Measurements from ENCODE around the gene GFOD1.
"Not testable (repeated sequence)": the region's sequence is repeated elsewhere in the genome, so short reads cannot be mapped to it uniquely, and the experiment has no call there.

GFOD1 gene

DNA sequence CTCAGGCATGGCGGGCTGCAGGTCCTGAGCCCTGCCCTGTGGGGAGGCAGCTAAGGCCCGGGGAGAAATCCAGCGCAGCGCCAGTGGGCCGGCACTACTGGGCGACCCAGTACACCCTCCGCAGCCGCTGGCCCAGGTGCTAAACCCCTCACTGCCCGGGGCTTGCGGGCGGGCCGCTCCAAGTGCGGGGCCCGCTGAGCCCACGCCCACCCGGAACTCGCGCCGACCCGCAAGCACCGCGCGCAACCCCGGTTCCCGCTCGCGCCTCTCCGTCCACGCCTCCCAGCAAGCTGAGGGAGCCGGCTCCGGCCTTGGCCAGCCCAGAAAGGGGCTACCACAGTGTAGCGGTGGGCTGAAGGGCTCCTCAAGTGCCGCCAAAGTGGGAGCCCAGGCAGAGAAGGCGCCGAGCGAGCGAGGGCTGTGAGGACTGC is 23.8 kb upstream of the GFOD1 start:
- not testable (repeated sequence) for FAIRE-seq

DNA sequence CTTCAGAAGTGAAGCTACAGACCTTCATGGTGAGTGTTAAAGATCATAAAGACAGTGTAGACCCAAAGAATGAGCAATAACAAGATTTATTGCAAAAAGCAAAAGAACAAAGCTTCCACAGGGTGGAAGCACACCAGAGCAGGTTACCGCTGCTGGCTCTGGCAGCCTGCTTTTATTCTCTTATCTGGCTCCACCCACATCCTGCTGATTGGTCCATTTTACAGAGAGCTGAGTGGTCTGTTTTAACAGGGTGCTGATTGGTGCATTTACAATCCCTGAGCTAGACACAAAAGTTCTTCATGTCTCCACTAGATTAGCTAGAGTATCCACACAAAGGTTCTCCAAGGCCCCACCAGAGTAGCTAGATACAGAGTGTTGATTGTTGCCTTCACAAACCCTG is 23.0 kb upstream of the GFOD1 start:
- FAIRE-seq, result not testable (repeated sequence)

DNA sequence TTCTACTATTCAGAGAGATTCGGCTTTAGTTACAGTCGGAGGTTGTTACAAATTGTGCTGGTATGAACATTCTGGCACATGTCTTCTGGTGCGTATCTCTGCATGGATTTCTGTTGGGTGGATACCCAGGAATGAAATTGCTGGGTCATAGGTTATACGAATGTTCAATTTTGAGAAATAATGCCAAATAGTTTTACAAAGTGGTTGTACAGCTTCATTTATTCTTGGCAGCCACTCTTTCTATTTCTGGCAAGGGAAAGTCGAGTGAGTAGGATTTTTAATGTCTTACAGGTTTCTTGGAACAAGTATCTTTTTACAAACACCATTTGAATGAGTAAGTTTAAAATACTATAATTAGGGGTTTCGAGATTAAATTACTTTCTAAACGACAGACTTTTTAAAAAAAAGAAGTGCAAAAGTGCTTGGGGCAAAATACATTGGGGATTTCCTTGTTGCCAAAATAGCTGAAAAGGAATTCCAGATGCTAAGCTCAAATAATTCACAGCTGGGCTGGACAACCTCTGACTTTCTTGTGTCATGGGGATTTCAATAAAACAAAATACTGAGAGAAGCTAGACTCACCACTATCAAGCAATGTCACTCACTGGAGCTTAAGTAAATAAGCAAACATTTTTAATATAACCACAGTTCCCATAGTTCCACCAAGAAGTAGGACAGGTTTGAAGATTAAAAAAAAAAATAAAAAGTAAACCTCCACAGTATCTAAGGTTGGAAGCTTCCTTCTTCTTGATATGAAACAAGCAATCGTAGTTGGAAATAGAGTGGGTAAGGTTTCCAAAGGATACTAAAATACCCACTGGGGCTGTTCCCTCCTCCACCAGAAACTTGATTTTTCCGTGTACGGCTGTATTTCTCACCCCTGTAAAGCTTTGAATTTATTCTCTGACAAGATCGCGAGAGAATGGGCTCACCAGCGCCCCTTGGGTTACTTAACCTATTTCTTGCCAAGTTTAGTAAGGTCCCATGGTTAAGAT is 21.6 kb upstream of the GFOD1 start:
- no peak for FAIRE-seq

DNA sequence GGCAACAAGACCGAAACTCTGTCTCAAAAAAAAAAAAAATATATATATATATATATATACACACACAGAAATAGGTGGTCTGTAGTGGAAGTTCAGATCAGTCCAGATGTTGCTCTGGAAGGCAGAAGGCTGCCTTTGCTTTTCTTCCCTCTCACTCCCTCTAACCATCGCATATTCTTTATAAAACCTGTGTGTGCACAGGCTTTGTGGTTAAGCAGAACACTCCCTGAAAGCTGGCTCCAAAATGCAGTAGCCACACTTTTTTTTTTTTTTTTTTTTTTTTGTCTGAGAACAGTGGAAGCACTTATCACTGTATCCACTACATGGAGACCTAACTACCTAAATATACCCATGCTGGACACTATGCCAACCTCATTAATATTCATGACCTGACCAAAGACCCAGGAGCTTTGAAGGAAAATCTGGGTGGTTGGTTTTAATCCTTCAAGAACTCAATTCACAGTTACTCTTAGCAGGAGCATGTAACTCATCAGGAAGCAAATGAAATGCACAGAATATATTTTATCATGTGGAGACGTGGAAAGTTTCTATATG is 20.0 kb upstream of the GFOD1 start:
- no peak for FAIRE-seq

DNA sequence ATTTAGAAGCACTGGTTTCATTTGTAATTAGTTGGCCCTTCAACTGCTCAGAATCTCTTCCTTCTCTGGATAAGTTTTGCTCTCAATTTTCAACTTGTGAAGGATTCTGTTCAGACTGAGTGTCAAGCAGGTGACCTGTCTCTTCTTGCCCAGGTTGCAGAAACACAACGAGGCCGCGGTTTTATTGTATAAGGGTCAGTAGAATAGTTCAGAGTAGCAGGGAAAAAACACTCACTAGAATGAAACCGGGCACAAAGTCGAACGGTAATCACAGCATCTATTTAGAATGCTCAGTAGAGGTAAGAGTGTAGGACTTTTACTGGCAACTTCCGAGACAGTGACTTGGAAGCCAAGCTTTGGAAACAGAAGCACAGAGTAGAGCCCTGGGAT is 17.9 kb upstream of the GFOD1 start:
- FAIRE-seq, result no peak

DNA sequence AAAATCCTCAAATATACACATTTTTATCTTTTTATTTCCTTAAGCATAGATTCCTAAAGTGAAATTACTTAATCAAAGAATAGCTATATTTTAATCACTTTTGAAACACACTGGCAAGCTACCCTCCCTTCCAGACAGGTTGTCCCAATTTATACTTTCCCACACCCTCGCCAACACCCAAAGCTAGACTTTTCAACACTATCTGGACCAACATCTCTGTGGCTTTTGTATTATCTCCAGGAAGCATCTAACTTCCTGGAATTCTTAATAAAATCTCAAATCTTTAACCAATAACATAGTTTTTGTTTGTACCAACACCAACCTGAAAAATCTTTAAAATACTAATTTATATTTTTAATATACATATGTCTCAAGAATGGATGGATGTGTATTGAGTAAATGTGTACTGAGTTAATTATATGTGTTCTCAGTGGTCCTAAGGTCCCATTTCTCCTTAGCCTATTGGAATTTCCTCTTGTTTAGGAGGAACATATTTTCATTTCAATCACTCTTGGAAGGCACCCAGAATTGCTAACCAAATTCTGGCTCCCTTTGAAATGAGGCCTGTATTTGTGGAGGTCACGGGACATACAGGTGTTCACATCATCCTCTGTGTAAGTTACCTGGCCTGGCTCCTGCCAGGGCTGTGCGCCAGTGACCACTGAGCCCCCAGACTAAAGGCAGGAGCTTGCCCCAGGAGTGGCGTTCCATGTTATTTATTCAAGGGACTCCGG is 17.4 kb upstream of the GFOD1 start:
- FAIRE-seq, result no peak

DNA sequence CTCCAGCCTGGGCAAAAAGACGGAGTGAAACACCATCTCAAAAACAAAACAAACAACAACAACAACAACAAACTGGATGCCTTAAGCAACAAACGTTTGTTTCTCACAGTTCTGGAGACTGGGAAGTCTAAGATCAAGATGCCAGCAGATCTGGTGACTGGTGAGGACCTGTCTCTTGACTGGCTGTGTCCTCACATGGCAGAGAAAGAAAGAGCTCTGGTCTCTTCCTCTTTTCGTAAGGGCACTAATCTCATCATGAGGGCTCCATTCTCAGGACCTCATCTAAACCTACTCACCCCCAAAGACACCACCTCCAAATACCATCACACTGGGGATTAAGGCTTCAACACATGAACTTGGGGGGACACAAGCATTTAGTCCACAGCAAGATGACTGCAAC is 13.5 kb upstream of the GFOD1 start:
- FAIRE-seq, result no peak

DNA sequence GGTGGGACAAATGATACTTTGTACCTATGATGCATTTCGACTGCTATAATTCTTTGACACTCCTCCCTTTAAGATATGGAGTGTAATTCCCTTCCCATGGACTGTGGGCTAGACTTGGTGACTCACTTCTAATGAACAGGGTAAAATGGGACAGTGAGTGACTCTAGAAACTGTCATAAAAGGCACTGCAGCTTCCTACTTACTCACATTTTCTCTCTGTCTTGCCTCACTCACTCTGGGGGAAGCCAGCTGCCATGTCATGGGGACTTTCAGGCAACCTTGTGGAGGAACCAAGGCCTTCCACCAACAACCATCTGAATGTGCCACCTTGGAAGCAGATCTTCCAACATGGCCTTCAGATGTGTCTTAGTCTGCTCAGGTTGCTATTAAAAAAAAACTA is 12.9 kb upstream of the GFOD1 start:
- no peak for FAIRE-seq

DNA sequence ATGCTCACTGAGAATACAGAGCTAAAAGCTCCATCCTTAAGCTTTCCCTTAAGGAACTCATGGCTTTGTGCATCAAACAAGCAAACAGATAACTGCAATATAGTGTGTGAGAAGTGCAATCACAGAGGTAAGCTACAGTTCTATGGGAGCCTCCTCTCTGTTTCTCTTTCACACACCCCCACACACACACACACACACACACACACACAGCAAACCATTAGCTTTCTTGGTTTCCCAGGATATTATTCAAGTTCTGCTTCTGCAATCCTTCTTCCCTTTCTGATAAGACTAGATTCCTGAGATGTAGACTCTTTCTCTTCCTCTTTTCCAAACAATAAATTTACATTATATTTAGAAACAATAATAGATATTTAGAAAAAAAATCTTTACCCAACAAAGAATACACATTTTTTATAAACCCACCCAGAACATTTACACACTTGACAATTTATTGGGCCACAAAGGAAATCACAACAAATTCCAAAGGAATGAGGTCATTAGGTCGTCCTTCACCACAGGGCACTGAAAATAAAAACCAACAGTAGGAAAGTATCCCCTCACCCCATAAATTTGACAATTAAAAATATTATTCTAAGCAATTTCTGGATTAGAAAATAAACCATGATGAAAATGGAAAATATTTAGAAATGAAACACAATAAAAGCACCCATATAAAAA is 9.3 kb upstream of the GFOD1 start:
- no peak for FAIRE-seq

DNA sequence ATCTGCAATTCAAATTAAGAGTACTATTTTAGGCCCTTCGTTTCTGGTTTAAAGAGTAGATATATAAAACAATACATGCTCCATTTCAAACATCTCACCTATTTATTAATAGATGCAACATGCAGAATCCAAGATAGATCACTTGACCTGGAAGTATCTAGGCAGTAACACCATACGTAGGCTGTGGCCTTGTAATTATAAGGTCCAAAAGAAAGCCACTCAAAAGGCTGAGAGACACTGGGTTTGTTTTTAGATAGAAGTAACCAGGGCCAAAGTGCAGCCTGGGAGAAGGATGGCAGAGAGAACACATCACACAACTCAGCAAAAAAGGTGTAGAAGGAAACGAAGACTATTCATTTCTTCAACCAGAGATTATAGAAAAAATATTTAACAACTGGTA is 8.4 kb upstream of the GFOD1 start:
- FAIRE-seq, result no peak

DNA sequence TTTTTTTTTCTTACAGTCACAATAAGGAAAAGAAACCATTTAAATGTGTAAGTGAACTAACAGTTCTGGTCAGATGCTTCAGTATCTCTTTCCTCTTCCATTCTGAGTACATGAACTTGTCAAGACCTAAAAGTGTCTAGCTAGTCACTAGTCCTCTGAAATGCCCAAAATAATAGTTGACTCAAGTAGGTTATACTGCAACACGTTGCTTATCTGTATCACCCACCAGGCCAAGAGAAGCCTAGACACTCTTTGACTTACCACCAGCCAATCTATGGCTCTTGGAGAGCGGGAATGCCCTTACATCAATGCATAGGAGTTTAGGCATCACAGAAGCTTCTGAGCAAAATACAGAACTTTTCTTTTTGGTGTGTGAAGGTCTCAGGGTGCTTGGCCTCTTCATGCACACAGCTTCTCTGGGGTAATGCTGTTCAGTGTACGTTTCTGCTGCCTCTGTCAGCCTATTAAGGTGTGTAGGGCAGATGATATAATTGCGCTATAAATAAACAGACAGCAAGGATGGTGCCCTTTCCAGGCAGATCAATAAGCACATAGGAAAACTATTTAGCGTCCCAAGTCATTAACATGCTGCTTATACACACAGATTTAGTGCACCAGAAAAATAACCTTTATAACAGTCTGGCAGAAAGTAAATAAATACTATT is 7.8 kb upstream of the GFOD1 start:
- FAIRE-seq, result no peak

DNA sequence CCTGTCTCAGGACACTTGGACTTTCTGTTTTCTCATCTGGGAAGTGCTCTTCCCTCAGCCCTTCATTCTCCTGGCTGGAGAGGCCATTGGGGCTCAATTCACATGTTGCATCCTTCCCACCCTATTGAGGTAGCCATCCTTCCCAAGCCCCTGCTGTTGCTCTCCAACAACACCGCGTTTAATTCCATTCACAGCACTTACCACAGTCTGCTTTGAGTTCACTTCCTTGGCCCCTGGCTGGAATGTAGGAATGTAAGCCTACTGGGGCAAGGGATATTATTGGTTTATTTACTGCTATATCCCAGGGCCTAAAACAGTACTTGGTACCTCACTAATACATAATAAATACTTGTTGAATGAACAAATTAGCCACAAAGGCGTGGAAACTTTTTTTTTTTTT is 6.7 kb upstream of the GFOD1 start:
- FAIRE-seq, result no peak

DNA sequence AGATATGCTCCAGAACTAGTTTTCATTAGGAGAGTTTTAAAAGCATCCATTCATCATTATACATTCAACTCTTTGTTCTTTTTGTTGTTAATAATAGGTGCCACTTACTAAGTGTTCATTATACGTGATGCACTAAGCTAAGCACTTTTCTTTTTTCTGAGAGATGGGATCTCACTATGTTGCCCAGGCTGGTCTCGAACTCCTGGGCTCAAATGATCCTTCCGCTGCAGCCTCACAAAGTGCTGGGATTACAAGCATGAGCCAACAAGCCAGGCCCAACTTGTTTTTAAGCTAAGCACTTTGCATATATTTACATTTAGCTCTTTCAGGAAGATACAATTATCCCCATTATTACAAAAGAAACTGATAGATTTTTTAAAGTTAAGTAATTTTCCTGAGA is 5.7 kb upstream of the GFOD1 start:
- FAIRE-seq, result no peak

DNA sequence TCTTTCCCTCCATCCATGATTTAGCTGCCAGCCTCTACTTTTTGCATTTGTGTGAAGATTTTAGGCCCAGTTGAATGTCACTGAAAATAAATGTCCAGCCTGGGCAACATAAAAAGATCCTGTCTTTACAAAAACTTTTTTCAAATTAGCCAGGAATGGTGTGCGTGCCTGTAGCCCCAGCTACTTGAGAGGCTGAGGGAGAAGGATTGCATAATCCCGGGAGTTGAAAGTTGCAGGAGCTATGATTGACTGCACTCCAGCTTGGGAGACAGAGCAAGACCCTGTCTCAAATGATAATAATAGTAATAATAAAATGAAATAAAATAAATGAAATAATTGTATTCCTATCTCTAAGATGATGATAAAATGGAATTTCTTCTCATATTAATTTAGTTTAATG is 5.0 kb upstream of the GFOD1 start:
- FAIRE-seq, result no peak

DNA sequence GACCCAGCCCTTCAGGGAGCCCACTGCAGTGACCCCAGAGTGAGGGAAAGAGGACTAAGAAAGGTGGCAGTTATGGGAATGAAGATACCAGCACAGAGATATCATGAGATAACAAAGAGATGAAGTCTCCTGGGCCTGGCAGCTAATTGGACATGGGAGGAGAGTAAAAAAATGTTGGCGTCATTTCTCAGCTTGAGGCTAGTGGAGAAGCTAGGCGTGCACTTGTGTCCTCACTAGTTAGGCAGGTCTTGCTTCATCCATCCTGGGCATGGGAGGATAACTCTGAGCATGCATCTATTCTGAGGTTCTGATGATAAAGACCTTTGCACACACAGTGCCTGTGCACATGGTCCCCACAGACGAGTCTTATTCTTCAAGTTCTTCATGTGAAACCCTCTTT is 4.1 kb upstream of the GFOD1 start:
- no peak for FAIRE-seq

DNA sequence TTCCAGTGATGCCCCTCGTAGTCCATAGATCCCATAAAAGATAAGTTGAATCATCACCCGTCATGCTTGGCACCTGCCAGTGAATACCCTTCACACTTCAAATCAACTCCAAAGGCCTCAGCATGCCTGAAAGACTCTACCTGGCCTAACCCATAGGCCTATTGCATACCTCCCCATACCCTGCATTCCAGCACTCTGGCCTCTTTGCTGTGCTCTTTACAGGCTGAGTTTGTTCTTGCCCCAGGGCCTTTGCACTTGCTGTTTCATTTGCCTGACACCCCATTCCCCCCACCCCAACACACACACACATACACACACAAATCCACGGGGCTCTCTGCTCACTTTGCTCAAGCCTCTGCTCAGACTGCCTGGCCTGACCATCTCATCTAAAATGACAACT is 3.0 kb upstream of the GFOD1 start:
- FAIRE-seq, result no peak

DNA sequence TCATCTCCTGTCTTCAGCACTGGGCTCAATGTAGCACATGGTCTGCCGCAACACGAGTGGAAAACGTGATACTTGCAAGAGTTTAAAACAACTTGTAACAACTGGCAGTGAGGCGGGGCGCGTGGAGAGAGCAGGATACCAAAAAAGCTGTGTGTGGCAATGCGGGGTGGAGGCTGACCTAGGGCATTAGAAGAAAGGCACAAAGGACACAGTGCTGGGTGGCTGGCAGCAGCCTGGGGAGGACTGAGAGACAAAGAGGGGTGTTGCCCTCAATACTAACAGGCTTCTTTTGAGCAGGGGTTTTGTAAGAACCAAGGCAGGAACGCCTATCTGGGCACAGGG is 1.5 kb upstream of the GFOD1 start:
- no peak for FAIRE-seq

DNA sequence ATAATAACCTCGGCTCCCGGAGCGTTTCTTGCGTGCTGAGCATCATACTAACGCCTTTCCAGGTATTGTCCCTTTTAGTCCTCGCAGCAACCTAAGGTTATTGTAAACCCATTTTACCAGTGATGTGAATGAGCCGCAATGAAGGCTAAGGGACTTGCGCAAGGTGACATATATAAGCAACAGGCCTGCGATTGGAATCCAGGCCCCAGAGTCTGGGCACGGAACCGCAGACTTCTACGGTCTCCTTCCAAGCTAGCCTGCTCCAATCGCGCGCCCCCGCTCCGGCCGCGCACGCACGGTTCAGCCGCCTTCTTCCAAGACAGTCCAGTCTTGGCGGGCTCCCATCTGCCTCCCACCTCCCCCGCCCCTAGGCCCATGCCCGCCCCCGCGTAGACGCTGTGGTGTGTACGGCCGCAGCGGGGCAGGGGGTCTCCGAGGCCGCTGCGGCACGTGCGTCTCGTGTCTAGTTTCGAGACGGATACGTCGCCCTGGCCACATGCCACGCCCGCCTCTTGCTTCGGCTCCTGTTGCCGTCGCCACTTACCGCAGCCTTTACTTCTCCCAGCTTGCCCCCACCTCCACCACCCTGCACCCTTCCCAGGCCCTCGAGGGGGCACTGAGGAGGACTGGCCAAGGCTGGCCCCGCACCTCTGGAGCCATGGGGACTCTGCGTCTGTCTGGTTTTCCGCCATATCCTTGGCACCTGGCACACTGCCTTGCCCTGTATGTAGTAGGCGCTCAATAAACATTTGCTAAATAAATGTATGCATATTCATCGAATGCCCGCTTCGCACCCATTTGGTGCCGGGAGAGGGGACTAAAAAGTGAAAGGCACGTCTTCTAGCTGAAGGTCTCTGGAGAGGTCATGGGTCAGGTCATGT is 855 bp upstream of the GFOD1 start:
- FAIRE-seq, result no peak

DNA sequence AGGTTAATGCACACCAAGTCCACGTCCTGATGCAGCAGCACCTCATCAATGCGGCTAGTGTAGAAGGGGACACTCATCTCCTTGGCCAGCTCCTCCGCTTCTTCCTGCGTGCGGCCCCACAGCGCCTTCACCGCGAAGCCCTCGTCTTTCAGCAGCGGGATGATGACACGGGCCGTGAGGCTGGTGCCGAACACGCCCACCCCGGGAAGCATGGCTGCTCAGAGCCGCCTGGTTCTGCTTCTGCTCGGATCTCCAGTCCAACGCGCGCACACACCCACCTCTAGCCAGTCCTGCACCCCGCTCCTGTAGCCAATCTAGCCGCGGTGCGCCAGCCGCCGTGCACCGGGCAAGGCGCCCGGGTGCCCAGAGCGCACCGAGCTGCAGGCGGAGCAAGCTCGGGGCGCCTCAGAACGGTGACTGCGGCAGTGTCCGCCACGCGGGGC is 700 bp downstream of the GFOD1 start:
- no peak for FAIRE-seq

DNA sequence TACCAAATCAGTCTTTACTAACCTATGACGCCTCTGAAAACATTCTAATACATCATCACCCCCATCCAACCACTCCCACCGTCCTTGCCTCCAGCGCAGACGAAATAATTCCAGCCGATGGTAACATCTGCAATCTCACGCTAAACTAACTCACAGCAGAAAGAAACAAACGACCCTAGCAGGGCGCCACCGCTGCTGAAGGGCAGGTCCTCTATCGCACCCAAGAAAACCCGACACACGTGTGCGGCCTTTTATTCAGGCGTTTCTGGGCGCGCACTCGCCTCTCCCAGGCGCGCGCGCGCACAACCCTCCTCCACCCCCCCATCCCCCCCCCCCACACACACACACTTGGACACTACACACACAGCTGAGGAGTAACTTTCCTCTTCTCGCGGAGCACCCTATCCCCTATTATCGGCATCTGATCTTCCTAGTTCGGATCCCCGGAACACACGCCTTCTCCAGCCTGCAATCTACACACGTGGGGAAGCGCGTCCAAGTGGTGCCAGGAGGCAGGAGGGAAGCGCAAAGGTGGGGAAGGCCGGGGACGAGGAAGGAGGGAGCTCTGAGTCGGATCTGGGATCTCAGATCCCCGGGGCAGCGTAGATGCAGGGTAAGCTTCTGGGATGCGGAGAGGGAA is 1.4 kb downstream of the GFOD1 start:
- FAIRE-seq, result no peak

DNA sequence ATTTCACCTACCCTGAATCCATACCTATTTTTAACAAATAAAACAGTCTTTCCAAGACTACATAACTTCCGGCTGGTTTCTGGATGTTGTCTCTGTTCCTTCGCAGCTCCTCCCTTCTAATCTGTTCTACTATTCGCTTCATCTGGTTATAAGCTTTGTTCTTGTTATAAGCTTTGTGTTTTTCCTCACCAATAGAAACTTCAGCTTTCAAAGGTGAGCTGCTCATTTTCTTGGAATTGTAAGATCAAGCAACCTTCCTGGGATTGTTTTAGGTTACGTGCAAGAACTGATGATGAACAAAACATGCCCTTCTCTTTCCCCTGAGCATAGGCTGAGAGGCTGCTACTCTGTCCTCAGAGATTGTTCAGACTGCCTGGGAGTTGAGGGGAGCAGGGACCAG is 2.1 kb downstream of the GFOD1 start:
- no peak for FAIRE-seq

Data from TTC549 (cell line).